Cortex of kidney (tissue), 1 donor: Measurements from ENCODE around the gene MMP1.

Experiments
- DNase-seq: peaks from one replicate; lab custom pipeline; 2025; lab: John Stamatoyannopoulos, UW

The MMP1 gene

GRCh38 chr11:102806296-102806695 lies 8.3 kb upstream of the MMP1 start:
- DNase-seq: no peak

GRCh38 chr11:102802341-102802740 lies 4.4 kb upstream of the MMP1 start:
- DNase-seq: no peak

GRCh38 chr11:102800767-102801166 lies 2.8 kb upstream of the MMP1 start:
- no peak for DNase-seq

GRCh38 chr11:102799681-102800340 lies 1.9 kb upstream of the MMP1 start:
- no peak for DNase-seq

GRCh38 chr11:102794382-102794781 lies 3.6 kb downstream of the MMP1 start:
- DNase-seq: no peak

- DNase-seq: no peak
These were observed 4.2 kb downstream of the MMP1 start for GRCh38 chr11:102793677-102794290.

- DNase-seq: no peak
These were observed 5.4 kb downstream of the MMP1 start for GRCh38 chr11:102792604-102793003.

GRCh38 chr11:102791271-102792036 lies 6.5 kb downstream of the MMP1 start:
- DNase-seq: no peak

- no peak for DNase-seq
These were observed 9.5 kb downstream of the MMP1 start for GRCh38 chr11:102788334-102788995.

- no peak for DNase-seq
These were observed 13.6 kb downstream of the MMP1 start for GRCh38 chr11:102784380-102784779.

GRCh38 chr11:102783720-102784119 lies 14.2 kb downstream of the MMP1 start:
- DNase-seq: no peak

GRCh38 chr11:102783016-102783415 lies 14.9 kb downstream of the MMP1 start:
- no peak for DNase-seq

GRCh38 chr11:102781676-102782075 lies 16.3 kb downstream of the MMP1 start:
- no peak for DNase-seq

GRCh38 chr11:102780491-102780918 lies 17.5 kb downstream of the MMP1 start, which contains the start of gene MMP10:
TSS of gene MMP10 (minus strand) at chr11:102780628. CDS start at chr11:102780591, 37 bp downstream.
- DNase-seq: no peak

- no peak for DNase-seq
These were observed 21.5 kb downstream of the MMP1 start for GRCh38 chr11:102776454-102776853.

GRCh38 chr11:102773386-102773785 lies 24.6 kb downstream of the MMP1 start:
- DNase-seq: no peak

GRCh38 chr11:102771351-102771750 lies 26.6 kb downstream of the MMP1 start:
- DNase-seq: no peak

- DNase-seq: no peak
These were observed 27.8 kb downstream of the MMP1 start for GRCh38 chr11:102770191-102770590.

- no peak for DNase-seq
These were observed 30.2 kb downstream of the MMP1 start for GRCh38 chr11:102767800-102768199.

GRCh38 chr11:102763440-102763839 lies 34.5 kb downstream of the MMP1 start:
- DNase-seq: no peak

- no peak for DNase-seq
These were observed 35.6 kb downstream of the MMP1 start for GRCh38 chr11:102762361-102762767.

- DNase-seq: no peak
These were observed 36.2 kb downstream of the MMP1 start for GRCh38 chr11:102761646-102762238.
